ENCODE data around the gene CCNB1. TPM values are rescaled to one million over a fixed set of nuclear protein-coding genes. Genes with fewer than 3 reads are reported as not detected.

Gene CCNB1
- polyA plus RNA-seq, 4 donors = 5.1 to 82.4 (median 26.2) TPM

Other genes starting within 250 kb of the CCNB1 start
- 10 to 100 TPM; 22.7 to 49.5 (median 30.8) TPM for gene SLC30A5, start 73.1 kb upstream of the CCNB1 start, polyA plus RNA-seq
- gene CENPH, start 22.4 kb downstream of the CCNB1 start, polyA plus RNA-seq = 10 to 100 TPM in 2 of 4 donors, 1 to 10 TPM in 2; 2.5 to 13.0 (median 8.0) TPM
- 10 to 100 TPM; 19.7 to 38.8 (median 22.1) TPM for gene CDK7, start 67.7 kb downstream of the CCNB1 start, polyA plus RNA-seq
- gene CCDC125, start 165.7 kb downstream of the CCNB1 start, polyA plus RNA-seq = 10 to 100 TPM in 1 of 4 donors, 1 to 10 TPM in 3; 5.1 to 15.1 (median 8.0) TPM
- 10 to 100 TPM; 39.5 to 61.6 (median 52.3) TPM for gene AK6, start 202.4 kb downstream of the CCNB1 start, polyA plus RNA-seq
- gene TAF9, start 202.4 kb downstream of the CCNB1 start, polyA plus RNA-seq = 10 to 100 TPM; 56.4 to 70.3 (median 64.2) TPM
- gene RAD17, start 202.7 kb downstream of the CCNB1 start, polyA plus RNA-seq = 10 to 100 TPM; 12.6 to 26.5 (median 15.0) TPM
- 10 to 100 TPM in 2 of 4 donors, 1 to 10 TPM in 2; 6.2 to 52.2 (median 9.4) TPM for gene MARVELD2, start 248.0 kb downstream of the CCNB1 start, polyA plus RNA-seq

Measured in small intestine (tissue), 4 donors.